H1 (cell line): ENCODE measurements around the gene PARP14. TPM values are rescaled to one million over a fixed set of nuclear protein-coding genes. Genes with fewer than 3 reads are reported as not detected.

ENCODE experiments used
- CHD7 ChIP-seq: fragments of 300-600 bp; sonication (generic); IDR thresholded peaks from 2 replicates; pipeline ENCODE4 v1.7.1; 2012; ENCODE audit warnings: low read length, moderate library complexity, mild to moderate bottlenecking, inconsistent platforms; ENCODE audit not compliant: insufficient replicate concordance
- POLR2AphosphoS5 ChIP-seq: IDR thresholded peaks from 2 replicates; pipeline ENCODE4 v1.6.1; 2011; ENCODE audit warnings: low read depth, low read length
- polyA plus RNA-seq, 7 experiments: library from polyadenylated mRNA; depleted of rRNA in 3 of 7; stranded (reverse) in 5 of 7; unstranded in 2 of 7; fragments of >200 nt in 5 of 7; fragments of 200-250 nt in 2 of 7; gene quantifications; 1 replicate in 5 of 7; 2 replicates in 1 of 7; 4 replicates in 1 of 7; pipeline versions ENCODE4 v1.2.1 to v1.2.3, GENCODE V29; 2011 to 2013; ENCODE audit warnings: missing spikeins in 2 of 7, mixed read lengths in 2 of 7
- total RNA-seq: library from RNA; stranded (reverse); fragmentation: NEBNext Ultra II Directional; extraction: Animal tissue kit (Norgen Biotek cat#: 25700); gene quantifications from 2 replicates; pipeline ENCODE4 v1.2.1, GENCODE V29; 2021

Gene PARP14
- total and polyA plus RNA-seq, 2 of the 8 experiments (the other 6 are each of a cell fraction or from before 2014, with no cell fraction given), result 12.6 to 17.6 TPM

GRCh38 chr3:122687298-122687697 is 6.7 kb downstream of the PARP14 start (continued):
- no peak for TF ChIP-seq CHD7
- no peak for TF ChIP-seq POLR2AphosphoS5
- TF ChIP-seq, all 59 proteins: peak for 0
